DND-41 (cell line): Measurements from ENCODE around the gene YRDC.

Experiments used
- ATAC-seq: fragments of 200-7000 bp; cut with Tn5 transposase; 3 replicates; pipeline ENCODE4 v1.9.1; 2021; ENCODE audit warnings: low read depth; ENCODE audit not compliant: insufficient read depth
- DNase-seq: peaks from one replicate; pipeline ENCODE4 v3.0.0-alpha.2; 2020
- H2AFZ ChIP-seq: 2 replicates; pipeline ENCODE4 v1.6.0; 2012; ENCODE audit warnings: low read depth, low read length
- H3K27ac ChIP-seq: 2 replicates; pipeline ENCODE4 v1.5.1; 2012; ENCODE audit warnings: low read length, inconsistent platforms
- H3K27me3 ChIP-seq: fragments of 200-600 bp; sonication (generic); 2 replicates; pipeline ENCODE4 v1.6.0; 2012; ENCODE audit warnings: low read length, mild to moderate bottlenecking, inconsistent platforms; ENCODE audit not compliant: insufficient read depth, poor library complexity
- H3K36me3 ChIP-seq: 2 replicates; pipeline ENCODE4 v1.5.1; 2012; ENCODE audit warnings: low read length, inconsistent platforms; ENCODE audit not compliant: insufficient read depth
- H3K4me1 ChIP-seq: 2 replicates; pipeline ENCODE4 v1.5.1; 2012; ENCODE audit warnings: mild to moderate bottlenecking, low read length; ENCODE audit not compliant: insufficient read depth
- H3K4me2 ChIP-seq: 2 replicates; pipeline ENCODE4 v1.6.0; 2012; ENCODE audit warnings: mild to moderate bottlenecking, moderate library complexity, low read length, inconsistent platforms; ENCODE audit not compliant: insufficient read depth
- H3K4me3 ChIP-seq, 2 experiments: fragments of 200-600 bp in 1 of 2; shearing (Covaris generic) in 1 of 2; 2 replicates each; pipeline ENCODE4 v1.5.1; 2012 to 2016; ENCODE audit warnings: inconsistent platforms in 2 of 2, low read length in 2 of 2, mild to moderate bottlenecking in 2 of 2, low read depth in 1 of 2, moderate library complexity in 1 of 2
- H3K79me2 ChIP-seq: 2 replicates; pipeline ENCODE4 v1.6.0; 2012; ENCODE audit warnings: low read length, inconsistent platforms; ENCODE audit not compliant: insufficient read depth
- H3K9ac ChIP-seq: 2 replicates; pipeline ENCODE4 v1.6.0; 2012; ENCODE audit warnings: low read depth, mild to moderate bottlenecking, inconsistent platforms, low read length, moderate library complexity
- H3K9me3 ChIP-seq: 2 replicates; pipeline ENCODE4 v1.5.1; 2012; ENCODE audit warnings: low read length, moderate library complexity, mild to moderate bottlenecking, inconsistent platforms; ENCODE audit not compliant: insufficient read depth, severe bottlenecking
- H4K20me1 ChIP-seq: 2 replicates; pipeline ENCODE4 v1.6.0; 2012; ENCODE audit warnings: low read length; ENCODE audit not compliant: insufficient read depth
- EZH2 ChIP-seq: IDR thresholded peaks from 3 replicates; pipeline ENCODE4 v1.6.1; 2012; ENCODE audit warnings: borderline replicate concordance, low read depth, mild to moderate bottlenecking, moderate library complexity, low read length, inconsistent platforms; ENCODE audit not compliant: severe bottlenecking
- TF ChIP-seq, protein P1 (sequence below): IDR thresholded peaks from 2 replicates; pipeline ENCODE4 v1.5.1; 2012; ENCODE audit warnings: borderline replicate concordance, low read length, moderate library complexity, mild to moderate bottlenecking; ENCODE audit not compliant: poor library complexity, severe bottlenecking; ENCODE audit errors: extremely low read depth

Gene YRDC

DNA sequence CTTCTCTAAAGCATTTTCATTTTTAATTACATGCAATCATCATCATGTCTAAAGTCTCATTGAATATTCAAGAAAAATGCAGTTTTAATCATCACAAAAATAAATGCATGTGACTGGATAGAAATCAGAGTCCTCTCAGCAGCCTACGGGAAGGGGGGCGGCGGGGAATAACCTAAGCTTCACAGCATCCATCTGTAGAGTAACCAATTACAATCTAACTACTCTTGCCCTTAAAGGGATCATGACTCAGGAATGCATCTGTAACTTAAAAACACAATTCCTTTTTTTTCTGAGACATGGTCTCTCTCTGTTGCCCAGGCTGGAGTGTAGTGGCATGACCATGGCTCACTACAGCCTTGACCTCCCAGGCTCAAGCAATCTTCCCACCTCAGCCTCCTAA, 28.8 kb upstream of the YRDC start:
- Histone ChIP-seq H3K36me3 (peaks cover 82% of the 10 kb centered on the region), H3K27ac (no peak overlapping the region), H3K27me3 (no peaks in the 10 kb centered on the region), H4K20me1 (peaks cover 9% of the 10 kb centered on the region), H3K9me3 (no peaks in the 10 kb centered on the region), H3K79me2 (peaks cover 10% of the 10 kb centered on the region; the same call in 1 of the 2 replicates), H3K4me1 (no peaks in the 10 kb centered on the region), H3K4me3 (no peak overlapping the region), H3K4me2 (no peak overlapping the region), H2AFZ (no peak overlapping the region), H3K9ac (no peak overlapping the region)
- DNase-seq (no peak), ATAC-seq (no peak)
- TF ChIP-seq EZH2: no peak
- TF ChIP-seq, protein P1, sequence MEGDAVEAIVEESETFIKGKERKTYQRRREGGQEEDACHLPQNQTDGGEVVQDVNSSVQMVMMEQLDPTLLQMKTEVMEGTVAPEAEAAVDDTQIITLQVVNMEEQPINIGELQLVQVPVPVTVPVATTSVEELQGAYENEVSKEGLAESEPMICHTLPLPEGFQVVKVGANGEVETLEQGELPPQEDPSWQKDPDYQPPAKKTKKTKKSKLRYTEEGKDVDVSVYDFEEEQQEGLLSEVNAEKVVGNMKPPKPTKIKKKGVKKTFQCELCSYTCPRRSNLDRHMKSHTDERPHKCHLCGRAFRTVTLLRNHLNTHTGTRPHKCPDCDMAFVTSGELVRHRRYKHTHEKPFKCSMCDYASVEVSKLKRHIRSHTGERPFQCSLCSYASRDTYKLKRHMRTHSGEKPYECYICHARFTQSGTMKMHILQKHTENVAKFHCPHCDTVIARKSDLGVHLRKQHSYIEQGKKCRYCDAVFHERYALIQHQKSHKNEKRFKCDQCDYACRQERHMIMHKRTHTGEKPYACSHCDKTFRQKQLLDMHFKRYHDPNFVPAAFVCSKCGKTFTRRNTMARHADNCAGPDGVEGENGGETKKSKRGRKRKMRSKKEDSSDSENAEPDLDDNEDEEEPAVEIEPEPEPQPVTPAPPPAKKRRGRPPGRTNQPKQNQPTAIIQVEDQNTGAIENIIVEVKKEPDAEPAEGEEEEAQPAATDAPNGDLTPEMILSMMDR: no peak

DNA sequence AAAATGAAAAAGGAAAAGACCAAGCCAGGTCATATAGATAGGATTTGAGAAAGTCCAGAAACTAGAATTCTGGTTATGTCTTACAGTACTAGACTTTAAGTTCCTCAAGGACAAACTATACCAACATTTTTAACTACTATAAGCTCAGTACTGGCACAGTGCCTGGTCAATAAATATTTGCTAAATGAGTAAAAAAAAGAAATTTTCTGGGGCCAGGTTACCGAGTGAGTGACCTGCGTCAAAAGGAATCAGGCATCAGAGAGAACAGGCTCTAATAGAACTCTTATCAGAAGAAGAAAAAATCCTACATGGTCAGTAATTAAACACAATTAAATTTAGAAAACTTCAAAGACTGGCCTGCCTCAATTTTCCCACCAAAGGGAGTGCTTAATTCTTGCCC, 23.8 kb upstream of the YRDC start:
- Histone ChIP-seq H3K4me1 (no peaks in the 10 kb centered on the region), H3K9ac (no peak overlapping the region), H3K27me3 (no peaks in the 10 kb centered on the region), H3K4me2 (no peak overlapping the region), H3K79me2 (no peaks in the 10 kb centered on the region), H2AFZ (no peak overlapping the region), H3K9me3 (no peaks in the 10 kb centered on the region), H3K27ac (no peak overlapping the region), H3K4me3 (no peak overlapping the region), H3K36me3 (peaks cover 72% of the 10 kb centered on the region), H4K20me1 (no peaks in the 10 kb centered on the region)
- ATAC-seq (no peak), DNase-seq (no peak)
- TF ChIP-seq EZH2: no peak
- TF ChIP-seq, protein P1: no peak

DNA sequence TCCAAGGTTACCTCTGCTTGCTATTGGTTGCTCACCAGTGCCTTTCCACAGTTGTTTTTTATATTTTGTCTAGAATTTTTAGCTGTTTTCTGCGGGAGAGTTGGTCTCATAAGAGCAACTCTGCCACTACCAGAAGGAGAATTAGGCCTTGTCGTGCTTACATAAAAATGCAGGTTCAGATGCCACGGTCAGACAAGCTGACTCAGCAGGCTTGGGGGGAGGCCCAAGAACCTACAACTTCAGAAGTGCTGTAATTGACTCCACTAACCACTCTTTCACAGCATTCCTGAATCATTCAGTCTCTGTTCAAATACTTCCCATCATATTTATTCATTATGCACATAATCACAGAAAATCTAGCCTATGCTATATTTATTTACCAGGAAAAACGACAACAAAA, 23.1 kb upstream of the YRDC start:
- Histone ChIP-seq H3K79me2 (no peaks in the 10 kb centered on the region), H2AFZ (no peak overlapping the region), H3K27ac (no peak overlapping the region), H3K9ac (no peak overlapping the region), H3K36me3 (peaks cover 71% of the 10 kb centered on the region), H4K20me1 (no peaks in the 10 kb centered on the region), H3K4me2 (no peak overlapping the region), H3K4me3 (no peak overlapping the region), H3K4me1 (no peaks in the 10 kb centered on the region), H3K9me3 (no peaks in the 10 kb centered on the region), H3K27me3 (no peaks in the 10 kb centered on the region)
- DNase-seq (no peak), ATAC-seq (no peak)
- TF ChIP-seq, protein P1: no peak
- TF ChIP-seq EZH2: no peak
